HepG2 (cell line): ENCODE data around the gene RAB29. TPM values are rescaled to one million over a fixed set of nuclear protein-coding genes. Genes with fewer than 3 reads are reported as not detected.

Experiments
- BHLHE40 ChIP-seq: IDR thresholded peaks from 2 replicates; pipeline ENCODE4 v1.6.1; 2011; ENCODE audit warnings: low read length, improper control_type of control experiment
- CAMTA2 ChIP-seq: sonication (generic); formaldehyde crosslinking; IDR thresholded peaks from 2 replicates; pipeline ENCODE4 v1.4.0; 2020; ENCODE audit warnings: mild to moderate bottlenecking, missing genetic modification reagents, borderline replicate concordance
- CBX5 ChIP-seq: sonication (generic); formaldehyde crosslinking; IDR thresholded peaks from 2 replicates; pipeline ENCODE4 v1.4.0; 2020; ENCODE audit warnings: missing genetic modification reagents, borderline replicate concordance
- CEBPG ChIP-seq: IDR thresholded peaks from 2 replicates; pipeline ENCODE4 v1.6.1; 2016
- CREB1 ChIP-seq, 2 experiments: fragments of 450-650 bp in 1 of 2; IDR thresholded peaks; 2 replicates each; pipeline ENCODE4 v1.6.1; 2016 to 2017; ENCODE audit warnings: control low read depth in 1 of 2, mild to moderate bottlenecking in 1 of 2, missing compliant biosample characterization in 1 of 2, missing genetic modification characterization in 1 of 2
- FOXJ3 ChIP-seq: sonication (generic); formaldehyde crosslinking; IDR thresholded peaks from 2 replicates; pipeline ENCODE4 v1.4.0; 2020; ENCODE audit warnings: missing genetic modification reagents, mild to moderate bottlenecking, borderline replicate concordance
- HIVEP1 ChIP-seq: sonication (generic); formaldehyde crosslinking; IDR thresholded peaks from 2 replicates; pipeline ENCODE4 v1.4.0; 2020; ENCODE audit warnings: mild to moderate bottlenecking, missing genetic modification reagents
- HNF4A ChIP-seq: sonication (generic); formaldehyde crosslinking; IDR thresholded peaks from 2 replicates; pipeline ENCODE4 v1.4.0; 2020; ENCODE audit warnings: missing genetic modification reagents
- MTA3 ChIP-seq: sonication (generic); formaldehyde crosslinking; IDR thresholded peaks from 2 replicates; pipeline ENCODE4 v1.4.0; 2020; ENCODE audit warnings: missing genetic modification reagents
- SIN3A ChIP-seq: IDR thresholded peaks from 2 replicates; pipeline ENCODE4 v1.6.1; 2011; ENCODE audit warnings: low read depth, mild to moderate bottlenecking, control low read depth, low read length, borderline replicate concordance
- SNAI1 ChIP-seq: sonication (generic); formaldehyde crosslinking; IDR thresholded peaks from 2 replicates; pipeline ENCODE4 v1.5.0; 2020; ENCODE audit warnings: mild to moderate bottlenecking, missing genetic modification reagents, borderline replicate concordance
- STAG1 ChIP-seq: sonication (generic); formaldehyde crosslinking; IDR thresholded peaks from 2 replicates; pipeline ENCODE4 v1.4.0; 2020; ENCODE audit warnings: missing genetic modification reagents
- ZNF101 ChIP-seq: sonication (generic); formaldehyde crosslinking; IDR thresholded peaks from 2 replicates; pipeline ENCODE4 v1.4.0; 2020; ENCODE audit warnings: mild to moderate bottlenecking, low read depth, missing genetic modification reagents, borderline replicate concordance
- ZNF124 ChIP-seq: sonication (generic); formaldehyde crosslinking; IDR thresholded peaks from 2 replicates; pipeline ENCODE4 v1.4.0; 2020; ENCODE audit warnings: missing genetic modification reagents
- ZNF230 ChIP-seq: sonication (generic); formaldehyde crosslinking; IDR thresholded peaks from 2 replicates; pipeline ENCODE4 v1.4.0; 2020; ENCODE audit warnings: mild to moderate bottlenecking, missing genetic modification reagents
- polyA plus RNA-seq, 8 experiments: library from polyadenylated mRNA; depleted of rRNA in 3 of 8; stranded (reverse) in 7 of 8; unstranded in 1 of 8; fragments of >200 nt; fragmentation: Illumina TruSeq in 4 of 8; extraction: Trizol in 4 of 8; gene quantifications; 2 replicates each; pipeline versions ENCODE4 v1.2.1 to v1.2.3, GENCODE V29; 2011 to 2016; ENCODE audit warnings: low read depth in 4 of 8, missing spikeins in 1 of 8, mixed read lengths in 1 of 8; ENCODE audit not compliant: insufficient read depth in 1 of 8
- total RNA-seq, 5 experiments: library from RNA; depleted of rRNA; stranded (reverse); fragments of >200 nt; fragmentation: Illumina TruSeq; extraction: Trizol; gene quantifications; 2 replicates each; pipeline ENCODE4 v1.2.3, GENCODE V29; 2016; ENCODE audit warnings: low read depth in 1 of 5
- TF ChIP-seq, protein P1 (sequence below): sonication (generic); formaldehyde crosslinking; conservative IDR thresholded peaks from 2 replicates; pipeline ENCODE4 v1.5.0; 2020; ENCODE audit warnings: missing genetic modification reagents
- TF ChIP-seq, protein P2 (sequence below): sonication (generic); formaldehyde crosslinking; IDR thresholded peaks from 2 replicates; pipeline ENCODE4; 2020; ENCODE audit warnings: missing genetic modification reagents, mild to moderate bottlenecking, borderline replicate concordance
- TF ChIP-seq, protein P3 (sequence below): IDR thresholded peaks from 2 replicates; pipeline ENCODE4 v1.6.1; 2016
- TF ChIP-seq, protein P4 (sequence below), 2 experiments: sonication (generic) in 1 of 2; formaldehyde crosslinking in 1 of 2; IDR thresholded peaks; 2 replicates each; pipeline versions ENCODE4 v1.4.0 to v1.6.1; 2016 to 2020; ENCODE audit warnings: borderline replicate concordance in 1 of 2, low read depth in 1 of 2, mild to moderate bottlenecking in 1 of 2, missing genetic modification reagents in 1 of 2

RAB29 gene
- total and polyA plus RNA-seq, 2 of the 13 experiments (the other 11 are each of a cell fraction or from before 2014, with no cell fraction given), result 8.7 to 10.1 TPM

DNA sequence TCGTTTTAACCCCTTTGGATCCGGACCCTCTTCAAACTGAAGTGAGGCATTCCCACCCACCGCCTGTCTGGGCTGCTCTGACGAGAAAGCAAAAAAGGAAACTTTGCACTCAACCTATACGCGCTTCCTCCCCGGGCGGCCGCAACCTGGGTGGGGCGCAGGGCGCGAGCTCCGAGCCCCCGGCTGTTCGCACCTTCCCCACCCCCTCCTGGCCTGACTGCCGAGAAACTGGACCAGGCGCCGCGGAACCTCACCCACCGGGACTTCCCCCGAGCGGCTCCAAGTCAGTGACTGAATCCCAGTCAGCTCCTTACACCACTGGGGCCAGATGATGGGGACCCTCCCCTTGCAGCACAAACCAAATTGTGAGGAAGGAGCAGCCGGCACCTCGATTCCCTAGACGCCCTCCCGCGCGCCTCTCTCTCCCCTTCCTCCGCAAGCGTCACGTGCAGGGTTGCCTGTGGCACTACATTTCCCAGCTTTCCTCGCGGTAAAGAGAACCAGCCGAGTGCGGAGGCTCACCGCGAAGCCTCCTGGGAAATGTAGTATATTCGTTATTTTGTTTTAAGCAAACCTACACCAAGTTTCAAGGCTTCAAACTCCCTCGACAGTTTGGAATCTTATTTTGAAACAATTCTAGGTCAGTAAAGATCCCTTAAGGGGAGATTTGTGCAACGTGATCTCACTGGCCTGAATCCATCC, at the start of gene RAB29 (continued):
- TF ChIP-seq, protein P1, sequence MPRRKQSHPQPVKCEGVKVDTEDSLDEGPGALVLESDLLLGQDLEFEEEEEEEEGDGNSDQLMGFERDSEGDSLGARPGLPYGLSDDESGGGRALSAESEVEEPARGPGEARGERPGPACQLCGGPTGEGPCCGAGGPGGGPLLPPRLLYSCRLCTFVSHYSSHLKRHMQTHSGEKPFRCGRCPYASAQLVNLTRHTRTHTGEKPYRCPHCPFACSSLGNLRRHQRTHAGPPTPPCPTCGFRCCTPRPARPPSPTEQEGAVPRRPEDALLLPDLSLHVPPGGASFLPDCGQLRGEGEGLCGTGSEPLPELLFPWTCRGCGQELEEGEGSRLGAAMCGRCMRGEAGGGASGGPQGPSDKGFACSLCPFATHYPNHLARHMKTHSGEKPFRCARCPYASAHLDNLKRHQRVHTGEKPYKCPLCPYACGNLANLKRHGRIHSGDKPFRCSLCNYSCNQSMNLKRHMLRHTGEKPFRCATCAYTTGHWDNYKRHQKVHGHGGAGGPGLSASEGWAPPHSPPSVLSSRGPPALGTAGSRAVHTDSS (CRISPR knock-in tag), result 0 out of 2 replicates have a peak, but pooled peaks have one; percentile 43
- TF ChIP-seq, protein P2, sequence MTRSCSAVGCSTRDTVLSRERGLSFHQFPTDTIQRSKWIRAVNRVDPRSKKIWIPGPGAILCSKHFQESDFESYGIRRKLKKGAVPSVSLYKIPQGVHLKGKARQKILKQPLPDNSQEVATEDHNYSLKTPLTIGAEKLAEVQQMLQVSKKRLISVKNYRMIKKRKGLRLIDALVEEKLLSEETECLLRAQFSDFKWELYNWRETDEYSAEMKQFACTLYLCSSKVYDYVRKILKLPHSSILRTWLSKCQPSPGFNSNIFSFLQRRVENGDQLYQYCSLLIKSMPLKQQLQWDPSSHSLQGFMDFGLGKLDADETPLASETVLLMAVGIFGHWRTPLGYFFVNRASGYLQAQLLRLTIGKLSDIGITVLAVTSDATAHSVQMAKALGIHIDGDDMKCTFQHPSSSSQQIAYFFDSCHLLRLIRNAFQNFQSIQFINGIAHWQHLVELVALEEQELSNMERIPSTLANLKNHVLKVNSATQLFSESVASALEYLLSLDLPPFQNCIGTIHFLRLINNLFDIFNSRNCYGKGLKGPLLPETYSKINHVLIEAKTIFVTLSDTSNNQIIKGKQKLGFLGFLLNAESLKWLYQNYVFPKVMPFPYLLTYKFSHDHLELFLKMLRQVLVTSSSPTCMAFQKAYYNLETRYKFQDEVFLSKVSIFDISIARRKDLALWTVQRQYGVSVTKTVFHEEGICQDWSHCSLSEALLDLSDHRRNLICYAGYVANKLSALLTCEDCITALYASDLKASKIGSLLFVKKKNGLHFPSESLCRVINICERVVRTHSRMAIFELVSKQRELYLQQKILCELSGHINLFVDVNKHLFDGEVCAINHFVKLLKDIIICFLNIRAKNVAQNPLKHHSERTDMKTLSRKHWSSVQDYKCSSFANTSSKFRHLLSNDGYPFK, result peak; percentile 69; the same call in 1 of the 2 replicates
- TF ChIP-seq ZNF124 (CRISPR knock-in tag) (peak; percentile 45; the same call in 1 of the 2 replicates), CREB1 (IDR thresholded peaks at IDR 0.05) (no peak), CREB1 (CRISPR knock-in tag; IDR thresholded peaks at IDR 0.05) (0 out of 2 replicates have a peak, but pooled peaks have one; percentile 47), ZNF101 (CRISPR knock-in tag) (no peak), MTA3 (no peak), CAMTA2 (CRISPR knock-in tag) (0 out of 2 replicates have a peak, but pooled peaks have one; percentile 76), SNAI1 (CRISPR knock-in tag) (0 out of 2 replicates have a peak, but pooled peaks have one; percentile 56), SIN3A (0 out of 2 replicates have a peak, but pooled peaks have one; percentile 49), HNF4A (CRISPR knock-in tag) (peak; percentile 39; the same call in 1 of the 2 replicates), CEBPG (CRISPR knock-in tag) (no peak), BHLHE40 (peak; percentile 94), FOXJ3 (no peak), HIVEP1 (peak; percentile 57; the same call in 1 of the 2 replicates), ZNF230 (no peak), CBX5 (CRISPR knock-in tag) (peak; percentile 29; the same call in 1 of the 2 replicates), STAG1 (CRISPR knock-in tag) (no peak)
- TF ChIP-seq, protein P3, sequence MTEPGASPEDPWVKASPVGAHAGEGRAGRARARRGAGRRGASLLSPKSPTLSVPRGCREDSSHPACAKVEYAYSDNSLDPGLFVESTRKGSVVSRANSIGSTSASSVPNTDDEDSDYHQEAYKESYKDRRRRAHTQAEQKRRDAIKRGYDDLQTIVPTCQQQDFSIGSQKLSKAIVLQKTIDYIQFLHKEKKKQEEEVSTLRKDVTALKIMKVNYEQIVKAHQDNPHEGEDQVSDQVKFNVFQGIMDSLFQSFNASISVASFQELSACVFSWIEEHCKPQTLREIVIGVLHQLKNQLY, result 0 out of 2 replicates have a peak, but pooled peaks have one; percentile 29
- TF ChIP-seq, protein P4, sequence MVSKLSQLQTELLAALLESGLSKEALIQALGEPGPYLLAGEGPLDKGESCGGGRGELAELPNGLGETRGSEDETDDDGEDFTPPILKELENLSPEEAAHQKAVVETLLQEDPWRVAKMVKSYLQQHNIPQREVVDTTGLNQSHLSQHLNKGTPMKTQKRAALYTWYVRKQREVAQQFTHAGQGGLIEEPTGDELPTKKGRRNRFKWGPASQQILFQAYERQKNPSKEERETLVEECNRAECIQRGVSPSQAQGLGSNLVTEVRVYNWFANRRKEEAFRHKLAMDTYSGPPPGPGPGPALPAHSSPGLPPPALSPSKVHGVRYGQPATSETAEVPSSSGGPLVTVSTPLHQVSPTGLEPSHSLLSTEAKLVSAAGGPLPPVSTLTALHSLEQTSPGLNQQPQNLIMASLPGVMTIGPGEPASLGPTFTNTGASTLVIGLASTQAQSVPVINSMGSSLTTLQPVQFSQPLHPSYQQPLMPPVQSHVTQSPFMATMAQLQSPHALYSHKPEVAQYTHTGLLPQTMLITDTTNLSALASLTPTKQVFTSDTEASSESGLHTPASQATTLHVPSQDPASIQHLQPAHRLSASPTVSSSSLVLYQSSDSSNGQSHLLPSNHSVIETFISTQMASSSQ (IDR thresholded peaks at IDR 0.05; ENCODE audit: low read depth), result 0 out of 2 replicates have a peak, but pooled peaks have one; percentile 14
- TF ChIP-seq, protein P4 (CRISPR knock-in tag; IDR thresholded peaks at IDR 0.05; ENCODE audit: borderline replicate concordance), result no peak
